Stimulated activated CD4-positive, alpha-beta T cell treated with anti-CD3 and anti-CD28 coated beads, Interleukin-2, amount 100 ng/mL, for 4 hours (primary cell): ENCODE measurements around the gene OR6S1.
"Not testable (repeated sequence)": the region's sequence is repeated elsewhere in the genome, so short reads cannot be mapped to it uniquely, and the experiment has no call there.

Experiments
- DNase-seq: peaks from one replicate; pipeline ENCODE4 v3.0.0-alpha.2; 2020; ENCODE audit warnings: low read depth

Gene OR6S1

DNA sequence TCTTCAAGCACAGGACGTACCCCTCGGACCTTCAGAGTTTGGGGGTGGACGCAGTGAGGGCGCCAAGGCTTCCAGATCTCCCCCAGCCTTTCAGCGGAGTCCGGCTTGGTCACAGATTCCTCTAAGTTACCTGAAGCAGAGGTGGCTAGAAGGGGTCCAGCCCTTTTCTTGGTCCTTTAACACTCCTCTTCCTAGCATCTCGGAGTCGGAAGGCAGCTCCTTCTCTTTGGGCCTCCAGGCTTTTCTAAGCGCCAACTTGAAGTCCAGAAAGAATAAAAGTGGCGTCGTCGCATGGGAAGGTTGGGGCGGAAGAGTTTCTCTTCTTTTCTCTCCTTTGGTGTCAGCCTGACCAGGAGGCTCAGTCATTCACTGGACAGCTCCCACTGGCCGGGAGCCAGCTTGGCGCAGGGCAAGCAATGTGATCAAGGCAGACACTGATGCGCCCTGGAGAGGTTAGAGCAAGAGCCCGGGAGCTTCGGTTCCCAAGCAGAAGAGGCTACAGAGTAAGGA, 9.6 kb downstream of the OR6S1 start:
- DNase-seq, result no peak

DNA sequence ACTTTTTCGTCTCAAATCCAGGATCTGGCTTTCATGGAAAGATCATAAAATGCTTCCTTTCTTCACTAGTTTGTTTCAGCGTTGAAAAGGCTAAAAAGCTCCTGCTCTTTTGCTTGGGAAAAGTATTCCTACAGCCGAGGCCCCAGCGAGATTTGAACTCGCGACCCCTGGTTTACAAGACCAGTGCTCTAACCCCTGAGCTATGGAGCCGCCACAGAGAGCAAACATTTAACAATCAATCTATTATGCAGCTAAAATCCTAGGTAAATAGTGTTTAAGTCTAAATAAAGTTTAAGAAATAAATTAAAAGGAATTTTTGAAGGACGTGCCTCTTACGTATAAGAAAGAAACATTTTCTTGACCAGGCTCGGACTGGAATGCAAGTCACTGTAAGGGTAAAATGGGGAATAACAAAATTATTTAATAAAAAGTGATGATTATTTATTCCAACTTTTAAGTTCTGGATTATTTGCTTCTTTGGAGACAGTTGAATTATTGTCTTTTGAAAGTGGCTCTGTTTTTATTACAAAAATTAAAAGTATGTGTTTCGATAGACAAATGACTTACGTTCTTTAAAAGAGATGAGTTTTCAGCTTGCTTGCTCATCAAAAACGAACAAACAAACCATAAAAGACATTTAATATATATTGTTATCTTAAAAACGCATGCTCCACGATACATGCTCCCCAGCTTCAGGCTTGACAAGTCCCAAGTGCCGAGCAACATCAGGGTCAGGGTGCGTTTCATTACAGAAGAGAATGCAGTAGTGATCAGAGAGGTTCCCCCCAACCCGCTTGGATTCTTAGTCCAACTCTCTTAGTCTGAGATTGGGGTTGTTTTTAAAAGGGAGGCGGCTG, 10.2 kb downstream of the OR6S1 start:
- peak; percentile 46 for DNase-seq

DNA sequence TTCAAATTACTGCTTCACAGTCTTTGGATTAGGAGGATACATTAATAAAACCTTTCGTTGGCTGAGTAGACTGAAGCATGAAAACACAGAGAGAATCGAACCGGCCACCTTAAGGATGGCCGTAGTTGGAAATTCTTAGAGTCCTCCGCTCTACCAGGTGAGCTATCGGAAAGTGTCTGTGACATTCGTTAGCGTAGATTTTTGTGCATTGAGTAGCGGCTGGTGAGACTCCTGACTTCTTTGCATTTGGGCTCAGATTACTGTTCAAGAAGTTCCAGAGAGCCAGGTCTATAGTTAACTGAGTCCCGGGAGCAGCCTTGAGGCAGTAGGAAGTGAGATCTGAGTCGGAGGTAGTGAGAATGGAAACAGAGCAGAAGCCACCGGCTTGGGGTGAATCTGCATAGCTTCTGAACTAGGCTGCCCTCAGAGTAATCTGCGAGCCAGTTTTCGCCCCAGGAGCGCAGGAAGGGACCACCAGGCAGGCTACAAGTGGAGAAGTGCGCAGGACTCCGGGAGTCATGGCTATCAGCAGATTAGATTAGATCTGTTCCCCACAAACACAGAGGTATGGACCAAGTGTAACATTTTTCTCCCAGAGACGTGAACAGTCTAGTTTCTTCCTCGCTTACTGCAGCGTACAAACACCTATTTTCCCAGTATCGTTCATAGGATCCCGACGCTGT, 11.0 kb downstream of the OR6S1 start:
- no peak for DNase-seq

DNA sequence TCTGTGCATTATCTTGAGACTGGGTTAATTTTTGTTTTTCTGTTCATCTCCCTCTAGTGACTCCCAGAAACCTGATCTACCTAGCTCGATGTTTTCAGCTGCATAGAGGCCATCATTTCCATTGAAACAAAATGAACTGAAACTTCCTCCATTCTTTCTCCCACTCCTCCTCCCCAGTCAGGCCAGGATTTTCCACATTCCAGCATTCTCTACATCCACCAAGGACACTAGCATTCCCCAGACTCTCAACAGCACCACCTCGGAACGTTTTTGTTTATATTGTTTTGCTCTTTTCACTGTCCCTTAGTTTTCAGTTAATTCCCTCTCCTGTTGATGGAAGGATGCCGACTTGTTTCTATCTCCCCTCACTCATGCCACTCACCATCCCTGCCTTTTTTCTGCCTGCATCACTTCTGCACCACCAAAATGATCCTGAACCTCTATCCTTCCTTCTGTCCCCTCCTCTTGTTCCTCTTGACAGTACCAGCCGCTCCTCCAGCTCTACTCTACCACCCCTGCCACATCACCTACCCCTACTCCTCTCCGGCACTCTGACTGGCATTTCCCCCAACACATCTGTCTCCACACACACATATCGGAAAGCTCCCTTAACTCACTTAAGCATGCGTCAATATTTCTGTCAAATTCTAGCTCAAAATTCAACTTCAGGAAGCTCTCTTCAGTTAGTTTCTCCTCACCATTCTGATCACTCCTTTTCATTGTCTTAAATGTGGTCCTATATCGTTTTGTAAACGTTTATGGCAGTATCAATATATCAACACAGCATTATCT, 13.2 kb downstream of the OR6S1 start:
- no peak for DNase-seq

DNA sequence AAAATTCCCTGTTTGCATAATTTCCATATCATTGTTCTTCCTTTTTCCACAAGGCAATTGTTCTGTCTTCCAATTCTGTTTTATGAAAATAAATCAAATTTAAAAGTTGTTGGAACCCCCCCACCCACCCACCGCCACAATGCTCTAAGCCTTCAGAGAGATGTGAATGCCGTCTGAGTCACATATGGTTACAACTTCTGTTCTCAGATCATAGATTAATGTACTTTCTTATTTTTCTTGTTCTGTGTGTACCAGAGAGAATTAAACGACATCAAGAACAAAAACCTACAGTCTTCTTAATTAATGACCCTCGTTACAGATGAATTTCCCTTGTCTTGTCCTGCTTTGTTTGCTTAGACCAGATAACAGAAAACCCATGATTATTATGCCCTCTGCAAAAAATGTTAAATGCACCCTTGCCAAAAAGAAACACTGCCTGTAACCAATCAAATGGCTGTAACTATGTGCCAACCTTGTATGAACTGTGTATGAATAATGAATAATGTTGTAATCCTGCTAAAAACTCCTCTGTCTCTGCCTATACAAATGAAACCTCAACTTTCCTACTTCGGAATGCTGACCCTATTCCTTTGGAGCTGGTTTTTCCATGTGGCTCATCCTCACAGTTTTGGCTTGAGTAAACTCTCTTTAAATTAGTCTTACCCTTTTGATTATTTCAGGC, 14.0 kb downstream of the OR6S1 start:
- no peak for DNase-seq

DNA sequence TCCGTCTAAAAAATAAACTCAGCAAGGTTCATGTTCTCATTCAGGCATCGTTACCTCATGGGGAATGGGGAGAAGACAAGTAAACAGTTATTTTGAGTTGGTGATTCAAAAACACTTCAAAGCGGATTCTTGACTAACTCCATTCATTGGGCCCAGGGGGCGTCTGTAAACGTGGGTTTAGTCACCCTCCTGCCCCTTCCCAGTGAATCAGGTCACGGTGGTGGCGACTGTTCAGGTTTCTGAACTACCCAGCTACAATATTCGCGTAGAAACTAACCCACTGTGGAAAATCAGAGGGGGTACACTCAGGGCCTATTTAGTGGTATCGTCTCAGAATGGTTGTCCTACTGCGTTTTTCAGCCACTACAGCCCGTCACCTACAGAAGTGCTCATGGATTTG, 15.2 kb downstream of the OR6S1 start:
- DNase-seq, result no peak

DNA sequence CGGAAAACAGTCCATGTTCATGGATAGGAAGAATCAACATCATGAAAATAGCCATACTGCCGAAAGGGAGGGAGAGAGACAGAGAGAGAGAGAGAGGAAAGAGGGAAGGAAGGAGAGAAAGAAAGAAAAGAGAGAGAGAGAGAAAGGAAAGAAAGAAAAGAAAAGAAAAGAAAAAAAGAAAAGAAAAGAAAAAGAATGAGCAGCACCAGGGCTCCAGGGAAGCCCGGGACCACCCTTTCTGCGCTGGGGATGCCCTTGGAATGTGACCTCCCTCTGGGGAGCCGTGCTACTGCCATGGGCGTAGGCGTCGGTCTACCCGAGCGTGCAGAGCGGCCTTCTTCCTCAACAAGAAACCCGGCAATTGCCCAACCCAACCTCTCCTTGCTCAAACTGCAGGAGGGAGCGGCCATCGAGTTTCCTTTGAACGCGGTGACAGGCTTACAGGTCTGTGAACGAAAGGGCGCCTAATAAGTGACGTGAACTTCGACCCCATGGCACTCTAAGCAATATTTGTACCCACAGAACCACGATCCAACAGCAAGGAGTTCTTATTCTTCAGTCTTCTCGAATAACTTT, 16.9 kb downstream of the OR6S1 start:
- DNase-seq, result no peak

DNA sequence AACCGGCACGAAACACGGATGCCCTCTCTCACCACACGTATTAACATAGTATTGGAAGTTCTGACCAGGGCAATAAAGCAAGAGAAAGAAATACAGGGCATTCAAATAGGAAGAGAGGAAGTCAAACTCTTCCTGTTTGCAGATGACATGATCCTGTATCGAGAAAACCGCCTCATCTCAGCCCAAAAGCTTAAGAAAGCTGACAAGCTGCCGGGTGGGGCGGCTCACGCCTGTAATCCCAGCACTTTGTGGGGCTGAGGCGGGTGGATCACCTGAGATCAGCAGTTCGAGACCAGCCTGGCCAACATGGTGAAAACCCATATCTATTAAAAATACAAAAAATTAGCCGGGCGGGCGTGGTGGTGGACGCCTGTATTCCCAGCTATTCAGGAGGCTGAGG, 17.7 kb downstream of the OR6S1 start:
- no peak for DNase-seq

DNA sequence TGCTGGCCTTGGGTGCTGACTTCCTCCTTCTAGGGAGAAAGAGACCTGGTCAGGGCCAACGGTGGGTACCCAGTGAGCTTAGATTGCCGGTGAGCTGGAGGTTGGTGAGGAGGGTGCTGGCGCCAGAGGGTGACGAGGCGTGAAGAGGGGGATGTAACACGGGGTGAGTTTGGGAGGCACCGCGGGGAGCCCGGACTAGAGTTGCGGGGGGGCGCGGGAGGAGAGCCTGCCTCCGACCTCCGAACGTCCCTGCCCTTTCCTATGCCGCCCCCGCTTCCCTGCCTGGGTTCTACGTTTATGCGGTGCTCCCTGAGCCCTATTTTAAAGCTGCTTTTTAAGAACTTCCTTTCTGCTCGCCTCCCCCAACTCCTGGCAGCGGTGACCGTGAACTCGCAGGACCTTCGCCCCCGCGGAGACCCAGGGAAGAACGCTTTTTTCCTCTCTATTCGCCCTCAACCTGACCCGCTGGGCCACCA, 18.6 kb downstream of the OR6S1 start:
- no peak for DNase-seq

DNA sequence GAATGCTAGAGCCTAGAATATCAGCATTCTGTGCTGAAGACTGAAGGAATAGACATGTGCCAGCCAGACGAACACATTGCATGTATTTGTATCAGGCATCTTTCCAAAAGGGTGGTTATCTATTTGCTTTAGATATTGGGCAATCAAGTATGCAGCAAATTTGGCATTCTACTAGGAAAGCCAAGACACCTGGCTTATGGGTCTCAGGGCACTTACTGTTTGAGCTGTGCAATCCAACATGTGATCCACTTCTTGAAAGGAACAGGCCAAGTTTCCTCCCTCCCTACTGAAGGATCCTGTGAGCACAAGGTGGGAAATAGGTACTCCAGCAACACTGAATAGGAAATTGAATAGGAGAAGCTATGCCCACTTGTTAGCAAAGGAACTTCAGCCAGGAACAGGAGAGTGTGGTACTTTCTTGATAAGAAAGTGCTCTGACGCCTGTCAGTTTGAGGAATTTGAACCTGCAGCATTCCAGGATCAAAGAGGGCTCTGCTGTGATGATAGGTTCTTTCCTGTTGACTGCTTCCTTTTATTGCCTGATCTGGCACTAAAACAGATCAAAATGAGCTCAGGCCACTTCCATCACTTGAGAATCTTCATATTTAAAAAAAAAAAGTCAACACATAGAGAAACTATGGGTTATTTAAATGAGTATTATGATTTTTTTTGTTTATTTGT, 20.6 kb downstream of the OR6S1 start:
- no peak for DNase-seq

DNA sequence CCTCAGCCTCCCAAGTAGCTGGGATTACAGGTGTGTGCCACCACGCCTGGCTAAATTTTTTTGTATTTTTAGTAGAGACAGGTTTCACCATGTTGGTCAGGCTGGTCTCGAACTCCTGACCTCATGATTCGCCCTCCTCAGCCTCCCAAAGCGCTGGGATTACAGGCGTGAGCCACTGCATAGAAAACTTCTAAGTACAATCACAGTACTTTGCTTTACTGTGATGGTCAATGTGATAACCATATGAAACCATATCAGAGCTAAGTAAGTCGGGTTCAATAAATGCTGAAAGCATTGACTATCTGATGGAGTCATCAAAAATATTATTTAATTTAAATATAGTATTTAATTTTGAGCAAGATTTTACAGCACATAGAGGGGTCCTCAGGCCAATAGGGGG, 21.8 kb downstream of the OR6S1 start:
- DNase-seq, result not testable (repeated sequence)

DNA sequence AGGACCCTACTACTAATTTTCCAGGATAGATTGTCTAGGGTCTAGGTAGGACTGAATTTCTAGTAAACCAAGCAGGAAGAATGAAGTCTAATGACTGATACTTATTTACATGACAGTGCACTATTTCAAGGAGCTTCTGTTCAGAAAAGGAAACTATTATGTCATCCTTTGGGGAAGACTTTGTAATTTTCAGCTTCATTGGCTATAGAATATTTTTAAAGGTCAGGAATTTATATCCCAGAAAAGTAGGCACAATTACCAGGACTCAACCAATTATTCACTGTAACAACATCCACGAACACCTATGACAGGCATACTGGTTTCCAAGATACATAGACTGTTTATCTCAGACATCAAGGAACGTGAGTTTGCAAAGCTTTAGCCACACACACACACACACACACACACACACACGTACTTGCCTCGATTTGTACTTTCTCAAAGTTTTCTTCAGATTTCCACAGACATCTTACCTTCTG, 23.2 kb downstream of the OR6S1 start:
- DNase-seq, result no peak

DNA sequence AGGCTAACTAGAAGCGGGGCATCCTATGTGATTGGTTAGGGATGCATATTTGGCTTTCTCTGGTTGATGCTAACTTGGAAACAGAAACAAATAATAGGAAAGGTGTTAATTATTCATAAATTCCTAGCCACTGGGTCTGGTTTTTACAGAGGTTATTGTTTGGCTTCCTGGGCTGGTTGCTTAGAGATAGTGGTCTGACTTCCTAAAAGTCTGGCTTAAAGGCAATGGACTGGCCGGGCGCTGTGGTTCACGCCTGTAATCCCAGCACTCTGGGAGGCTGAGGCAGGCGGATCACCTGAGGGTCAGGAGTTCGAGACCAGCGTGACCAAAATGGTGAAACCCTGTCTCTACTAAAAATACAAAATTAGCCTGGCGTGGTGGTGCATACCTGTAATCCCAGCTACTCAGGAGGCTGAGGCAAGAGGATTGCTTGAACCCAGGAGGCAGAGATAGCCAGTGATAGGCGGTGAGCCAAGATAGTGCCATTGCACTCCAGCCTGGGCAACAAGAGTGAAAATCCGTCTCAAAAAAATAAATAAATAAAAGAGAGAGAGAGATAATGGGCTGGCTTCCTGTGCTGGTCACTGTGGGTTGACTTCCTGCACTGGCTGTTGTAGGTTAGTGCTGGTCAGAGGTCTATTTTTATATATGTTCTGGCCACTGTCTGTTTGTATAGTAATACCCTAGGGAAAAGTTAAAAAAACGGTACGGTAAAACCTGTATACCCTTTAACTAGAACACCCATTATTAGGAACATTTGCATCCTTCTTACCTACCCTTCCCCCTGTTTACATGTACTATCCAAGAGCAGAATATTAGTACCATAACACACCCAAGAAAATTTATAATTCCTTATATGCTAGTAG, 24.1 kb downstream of the OR6S1 start:
- DNase-seq, result no peak

DNA sequence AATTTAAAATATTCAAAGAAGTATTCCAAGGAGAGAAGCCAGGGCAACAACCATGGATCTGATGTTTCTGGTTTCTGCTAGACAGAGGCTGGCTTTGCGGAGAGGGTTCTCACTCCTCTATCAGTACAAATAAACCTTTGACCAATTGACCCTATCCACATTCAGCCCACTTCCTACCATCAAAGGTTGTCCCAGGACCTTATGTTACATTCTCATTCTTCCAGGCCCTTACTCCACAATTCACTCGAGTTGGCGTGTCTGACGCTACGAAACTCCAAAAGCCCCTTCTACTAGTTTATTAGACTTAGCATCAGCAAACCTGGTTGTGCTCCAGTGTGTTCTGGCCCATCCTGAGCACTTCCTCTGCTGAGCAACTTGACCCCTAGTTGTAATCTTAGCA, 25.5 kb downstream of the OR6S1 start:
- no peak for DNase-seq

DNA sequence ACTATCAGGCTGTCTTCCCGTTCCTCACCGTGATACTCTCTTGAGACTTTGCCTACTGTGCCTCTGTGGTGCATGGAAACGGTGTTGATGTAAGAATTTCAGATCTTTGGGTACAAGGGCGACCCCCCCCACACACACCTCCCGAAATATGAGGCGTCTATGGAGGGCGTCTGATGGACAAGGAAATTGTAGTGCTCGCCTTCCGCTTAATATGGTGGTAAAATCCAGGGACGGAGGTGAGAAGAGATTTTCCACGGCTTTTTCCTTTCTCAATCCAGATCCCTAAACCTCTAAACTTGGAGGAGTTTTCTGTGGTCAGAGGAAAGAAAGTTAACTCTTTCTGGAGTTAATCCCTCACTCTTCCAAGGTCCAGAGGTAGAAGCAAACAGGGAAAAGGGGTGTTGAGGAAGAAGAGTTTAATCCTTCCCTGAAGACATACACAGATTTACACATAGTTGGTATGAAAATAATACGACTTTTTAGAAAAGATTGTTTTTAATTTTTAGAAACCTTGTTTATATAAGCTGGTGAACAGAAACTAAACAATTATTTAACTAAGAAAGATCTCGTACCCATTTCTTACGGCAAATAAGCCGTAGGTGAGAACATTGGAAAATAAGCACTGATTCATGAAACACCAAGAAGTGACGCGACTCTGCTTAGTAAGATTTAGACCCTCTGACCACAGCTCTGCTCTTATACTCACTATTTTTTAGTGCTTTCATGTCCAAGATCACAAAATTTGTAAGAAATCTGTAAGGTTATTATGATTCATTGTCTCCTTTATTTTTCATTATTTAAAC, 27.3 kb downstream of the OR6S1 start:
- DNase-seq, result no peak

DNA sequence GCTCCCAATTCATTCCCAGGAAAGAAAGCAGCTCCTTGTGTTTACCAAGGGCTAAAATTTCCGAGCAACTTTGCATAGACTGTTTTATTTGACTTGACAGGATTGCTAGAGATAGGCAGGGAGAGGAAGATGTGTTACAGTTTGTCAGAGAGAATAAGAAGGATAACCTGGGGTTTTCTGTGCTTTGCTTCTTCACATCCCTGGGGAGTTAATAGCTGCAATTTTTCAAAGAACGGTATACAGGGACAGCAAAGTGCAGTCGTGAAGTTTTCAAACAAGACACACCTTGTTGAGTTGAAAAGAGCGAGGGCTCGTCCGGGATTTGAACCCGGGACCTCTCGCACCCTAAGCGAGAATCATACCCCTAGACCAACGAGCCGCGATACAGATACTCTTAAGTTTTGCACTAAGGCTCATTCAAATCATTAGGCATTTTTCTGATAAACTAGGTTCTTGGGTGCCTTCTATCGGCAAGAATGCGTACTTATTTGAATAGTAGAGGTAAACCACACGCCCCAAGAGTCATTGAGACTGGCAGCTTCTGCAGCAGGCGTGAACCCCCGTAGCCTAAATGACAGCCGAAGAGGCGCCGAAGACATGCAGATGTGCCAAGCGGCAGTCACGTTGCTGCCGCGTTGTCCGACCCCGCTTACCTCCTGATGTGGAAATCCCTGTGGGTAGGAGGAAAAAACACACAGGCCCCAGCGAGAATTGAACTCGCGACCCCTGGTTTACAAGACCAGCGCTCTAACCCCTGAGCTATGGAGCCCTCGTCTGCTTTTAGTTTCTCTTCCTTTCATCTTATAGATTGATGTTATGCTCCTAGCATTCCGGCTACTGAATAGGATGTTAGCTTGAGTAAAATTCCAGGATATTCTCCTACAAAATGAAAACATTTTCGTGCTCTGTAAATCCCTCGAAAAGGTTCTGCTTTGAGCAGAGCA, 28.1 kb downstream of the OR6S1 start:
- DNase-seq, result peak; percentile 84

DNA sequence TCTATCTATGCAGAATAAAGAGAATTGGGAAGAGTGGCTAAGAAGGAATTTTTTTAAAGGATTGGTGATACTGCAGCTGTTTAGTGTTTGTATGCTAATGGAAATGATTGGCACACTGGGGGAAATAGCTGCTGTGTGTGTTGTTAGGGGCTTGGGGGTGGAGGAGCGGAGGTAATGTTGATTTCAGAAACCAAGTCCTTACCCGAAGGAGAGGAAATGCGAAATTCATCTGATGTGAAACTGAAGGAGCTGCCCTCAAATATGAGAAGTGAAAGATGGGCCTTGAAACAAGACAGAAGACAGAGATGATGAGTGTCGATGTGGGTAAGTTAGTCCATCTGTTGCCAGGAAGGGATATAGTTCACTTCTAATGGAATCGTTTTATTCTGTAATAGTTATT, 29.1 kb downstream of the OR6S1 start:
- no peak for DNase-seq

DNA sequence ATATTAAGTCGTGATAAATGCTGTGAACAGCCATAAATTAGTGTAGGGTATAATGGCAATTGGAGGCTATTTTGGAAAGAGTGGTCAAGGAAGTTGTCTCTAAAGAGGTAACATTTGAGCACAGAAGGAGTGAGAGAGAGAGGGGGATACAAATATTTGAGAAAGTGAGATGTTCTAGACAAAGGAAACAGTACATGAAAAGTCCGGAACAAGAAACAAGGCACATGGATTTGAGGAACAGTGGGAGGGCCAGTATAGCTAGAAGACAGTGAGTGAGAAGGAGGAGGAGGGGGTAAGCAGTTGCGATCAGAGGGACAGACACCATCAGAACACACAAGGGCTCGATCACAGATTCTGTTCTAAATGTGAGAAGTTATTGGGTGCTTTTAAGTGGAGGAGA, 30.2 kb downstream of the OR6S1 start:
- no peak for DNase-seq
